Measurements from ENCODE around the gene TIGD6. TPM values are rescaled to one million over a fixed set of nuclear protein-coding genes. Genes with fewer than 3 reads are reported as not detected.
A peak's percentile ranks its signal among the peaks of the same experiment; 100 is the strongest.

Gene TIGD6
- total and polyA plus RNA-seq, 2 donors (not counting 3 experiments of a cell fraction or from before 2014, with no cell fraction given): 3.6 to 5.4 TPM

- dilution Hi-C loops (cut with MboI; ENCODE audit: extremely low pct_ligation_motif_present, low sequenced_read_pairs) (no loop called here), intact Hi-C loops (cut with micrococcal nuclease) (no loop called here)
- BruUV-seq (replicated peaks): no TSS peak
- Histone ChIP-seq H3K9me1 (replicated peaks; ENCODE audit: control insufficient read depth, extremely low read depth, insufficient read depth, low read length) (no peaks in the 10 kb centered on the region), H4K20me1 (replicated peaks; ENCODE audit: control insufficient read depth, extremely low read depth, insufficient read depth, low read length) (no peaks in the 10 kb centered on the region), H2AFZ (ENCODE audit: low read depth, low read length) (no peak overlapping the region), H3K27me3 (ENCODE audit: control insufficient read depth in 2 of 2, insufficient read depth in 2 of 2, low read length in 2 of 2) (no peaks in the 10 kb centered on the region), H3K9me3 (replicated peaks; ENCODE audit: control insufficient read depth, insufficient read depth, low read length) (no peaks in the 10 kb centered on the region), H3K4me1 (ENCODE audit: control insufficient read depth, extremely low read depth, insufficient read depth, low read length) (peaks cover 18% of the 10 kb centered on the region), H3K4me2 (ENCODE audit: insufficient read depth, low read length) (no peak overlapping the region), H3K4me3 (replicated peaks in 1 of 3; ENCODE audit: insufficient read depth in 1 of 3, low read depth in 1 of 3, low read length in 3 of 3) (no peak overlapping the region), H3K36me3 (ENCODE audit: control insufficient read depth in 2 of 2, extremely low read depth in 1 of 2, insufficient read depth in 2 of 2, low read length in 2 of 2) (no peaks in the 10 kb centered on the region), H3K9ac (replicated peaks; ENCODE audit: extremely low read depth, insufficient read depth, low read length) (no peak overlapping the region), H3K27ac (ENCODE audit: insufficient read depth, low read depth, low read length) (no peak overlapping the region), H3K79me2 (ENCODE audit: control insufficient read depth, insufficient read depth, low read length) (no peaks in the 10 kb centered on the region)
- ChIA-PET CTCF (interaction anchor here (1.0 to 13.6 kb wide), 3 partner anchors 29 to 106 kb away, joined by 3 to 208 read pairs (median 149); no protein-coding TSS in a partner anchor), POLR2A (no interaction called here)
- DNase-seq (ENCODE audit: low read depth, low spot score) (no peak), FAIRE-seq (no peak)
- TF ChIP-seq MYC (IDR thresholded peaks at IDR 0.05; ENCODE audit: low read depth, low read length) (no peak), POLR2A (IDR thresholded peaks at IDR 0.05; ENCODE audit: low read depth, low read length) (no peak)
These were observed 43.8 kb downstream of the TIGD6 start for GRCh38 chr5:149956685-149957084.

GRCh38 chr5:149954798-149955197, 45.7 kb downstream of the TIGD6 start:
- Histone ChIP-seq H3K36me3 (ENCODE audit: control insufficient read depth in 2 of 2, extremely low read depth in 1 of 2, insufficient read depth in 2 of 2, low read length in 2 of 2) (no peaks in the 10 kb centered on the region), H4K20me1 (replicated peaks; ENCODE audit: control insufficient read depth, extremely low read depth, insufficient read depth, low read length) (no peaks in the 10 kb centered on the region), H3K9ac (replicated peaks; ENCODE audit: extremely low read depth, insufficient read depth, low read length) (no peak overlapping the region), H3K27ac (ENCODE audit: insufficient read depth, low read depth, low read length) (no peak overlapping the region), H3K4me1 (ENCODE audit: control insufficient read depth, extremely low read depth, insufficient read depth, low read length) (peaks cover 8% of the 10 kb centered on the region), H3K4me2 (ENCODE audit: insufficient read depth, low read length) (no peak overlapping the region), H3K4me3 (replicated peaks in 1 of 3; ENCODE audit: insufficient read depth in 1 of 3, low read depth in 1 of 3, low read length in 3 of 3) (no peak overlapping the region), H3K9me1 (replicated peaks; ENCODE audit: control insufficient read depth, extremely low read depth, insufficient read depth, low read length) (no peaks in the 10 kb centered on the region), H2AFZ (ENCODE audit: low read depth, low read length) (no peak overlapping the region), H3K9me3 (replicated peaks; ENCODE audit: control insufficient read depth, insufficient read depth, low read length) (no peaks in the 10 kb centered on the region), H3K79me2 (ENCODE audit: control insufficient read depth, insufficient read depth, low read length) (no peaks in the 10 kb centered on the region), H3K27me3 (ENCODE audit: control insufficient read depth in 2 of 2, insufficient read depth in 2 of 2, low read length in 2 of 2) (no peaks in the 10 kb centered on the region)
- CTCF ChIA-PET: interaction anchor here (0.8 kb wide), 1 partner anchor 8 kb away, joined by 3 read pairs; no protein-coding TSS in a partner anchor
- no TSS peak for BruUV-seq (replicated peaks)
- dilution Hi-C loops (cut with MboI; ENCODE audit: extremely low pct_ligation_motif_present, low sequenced_read_pairs): no loop called here
- intact Hi-C loops (cut with micrococcal nuclease): no loop called here
- TF ChIP-seq EZH2 (IDR thresholded peaks at IDR 0.05; ENCODE audit: borderline replicate concordance, low read depth, low read length, severe bottlenecking): no peak
- no peak for TF ChIP-seq JUN (IDR thresholded peaks at IDR 0.05; ENCODE audit: borderline replicate concordance, insufficient read depth, insufficient read length, low read depth)
- no peak for TF ChIP-seq GATA2 (IDR thresholded peaks at IDR 0.05; ENCODE audit: insufficient read depth, insufficient read length, low read depth, low read length)
- TF ChIP-seq POLR2AphosphoS5 (IDR thresholded peaks at IDR 0.05; ENCODE audit: insufficient read depth, low read depth, low read length): no peak
- TF ChIP-seq CTCF (IDR thresholded peaks at IDR 0.05; ENCODE audit: extremely low read depth in 1 of 2, insufficient read depth in 1 of 2, low read depth in 1 of 2, low read length in 2 of 2): no peak
- no peak for TF ChIP-seq MYC (IDR thresholded peaks at IDR 0.05; ENCODE audit: low read depth, low read length)
- TF ChIP-seq MAX (IDR thresholded peaks at IDR 0.05; ENCODE audit: insufficient read depth, insufficient read length): no peak
- TF ChIP-seq FOS (IDR thresholded peaks at IDR 0.05; ENCODE audit: borderline replicate concordance, insufficient read depth, low read length): no peak
- POLR2A ChIA-PET: no interaction called here
- no peak for FAIRE-seq
- peak; percentile 6 for DNase-seq (ENCODE audit: low read depth, low spot score)
